HepG2 (cell line): ENCODE measurements around the gene RAC2. TPM values are rescaled to one million over a fixed set of nuclear protein-coding genes. Genes with fewer than 3 reads are reported as not detected.
A peak's percentile ranks its signal among the peaks of the same experiment; 100 is the strongest.

Source experiments
- ATAC-seq: fragments of 200-7000 bp; cut with Tn5 transposase; 3 replicates; pipeline ENCODE4 v1.9.1; 2020; ENCODE audit warnings: mild to moderate bottlenecking, moderate library complexity
- BruUV-seq: library from RNA; stranded (reverse); fragments of 400-500 nt; replicated peaks from 2 replicates; lab custom pipeline; 2021; lab: Mats Ljungman, UMichigan
- CTCF ChIA-PET: fragments of 300-600 bp; formaldehyde crosslinking; extraction: SDS; loops from one replicate; lab custom pipeline; 2021; ENCODE audit warnings: low total read pairs, inconsistent platforms, low intra/inter-chr PET ratio; lab: Yijun Ruan, JAX
- POLR2A ChIA-PET: fragments of 350-600 bp; sonication (Branson Sonifier 250); formaldehyde crosslinking; loops from one replicate; lab custom pipeline; 2020; ENCODE audit warnings: antibody characterized with exemption, inconsistent platforms; lab: Yijun Ruan, JAX
- DNase-seq: peaks from one replicate; pipeline ENCODE4 v3.0.0-alpha.2; 2015; ENCODE audit warnings: low spot score
- FAIRE-seq: peaks from 3 replicates; lab custom pipeline; 2011; peaks lifted over from hg19 to GRCh38; lab: Jason Lieb, UNC
- H2AFZ ChIP-seq: one replicate; pipeline ENCODE4 v1.6.1; 2011; ENCODE audit warnings: low read length, inconsistent platforms
- H3K27ac ChIP-seq: fragments of 300-600 bp; 3 replicates; pipeline ENCODE4 v1.8.0; 2011; ENCODE audit warnings: mixed run types, mild to moderate bottlenecking, mixed read lengths, low read length, inconsistent platforms; ENCODE audit not compliant: insufficient read depth; ENCODE audit errors: extremely low read length
- H3K27me3 ChIP-seq, 2 experiments: fragments of 200-600 bp in 1 of 2; 2 replicates in 1 of 2; 3 replicates in 1 of 2; pipeline versions ENCODE4 v1.6.0 to v1.8.0; 2011; ENCODE audit warnings: low read length in 2 of 2, mild to moderate bottlenecking in 2 of 2, moderate library complexity in 2 of 2, inconsistent platforms in 1 of 2; ENCODE audit not compliant: insufficient read depth in 2 of 2, control insufficient read depth in 1 of 2
- H3K36me3 ChIP-seq, 2 experiments: fragments of 200-600 bp in 1 of 2; replicated peaks in 1 of 2; 2 replicates in 1 of 2; 3 replicates in 1 of 2; pipeline versions ENCODE4 v1.5.1 to v1.8.0; 2011; ENCODE audit warnings: low read length in 2 of 2, inconsistent platforms in 1 of 2; ENCODE audit not compliant: insufficient read depth in 2 of 2, control insufficient read depth in 1 of 2
- H3K4me1 ChIP-seq: 2 replicates; pipeline ENCODE4 v1.5.1; 2012; ENCODE audit warnings: low read length, inconsistent platforms; ENCODE audit not compliant: insufficient read depth
- H3K4me2 ChIP-seq: 2 replicates; pipeline ENCODE4 v1.6.0; 2011; ENCODE audit warnings: low read depth, low read length, inconsistent platforms
- H3K4me3 ChIP-seq, 3 experiments: fragments of 200-600 bp in 1 of 3; sonication (generic), shearing (Covaris generic) in 1 of 3; replicated peaks in 1 of 3; 2 replicates each; pipeline ENCODE4 v1.5.1; 2011 to 2016; ENCODE audit warnings: low read length in 3 of 3, inconsistent platforms in 2 of 3, low read depth in 2 of 3, mild to moderate bottlenecking in 2 of 3, control low read depth in 1 of 3, mixed read lengths in 1 of 3; ENCODE audit not compliant: insufficient read depth in 1 of 3
- H3K79me2 ChIP-seq: one replicate; pipeline ENCODE4 v1.6.1; 2011; ENCODE audit warnings: low read length, inconsistent platforms; ENCODE audit not compliant: insufficient read depth
- H3K9ac ChIP-seq: 2 replicates; pipeline ENCODE4 v1.6.0; 2011; ENCODE audit warnings: mild to moderate bottlenecking, low read depth, low read length, inconsistent platforms; ENCODE audit not compliant: insufficient read depth
- H3K9me3 ChIP-seq: 2 replicates; pipeline ENCODE4 v1.5.1; 2012; ENCODE audit warnings: mild to moderate bottlenecking, low read length
- H4K20me1 ChIP-seq: 2 replicates; pipeline ENCODE4 v1.6.0; 2011; ENCODE audit warnings: inconsistent platforms, mild to moderate bottlenecking, low read length, moderate library complexity; ENCODE audit not compliant: insufficient read depth
- HNF4A ChIP-seq: sonication (generic); formaldehyde crosslinking; IDR thresholded peaks from 2 replicates; pipeline ENCODE4 v1.4.0; 2020; ENCODE audit warnings: missing genetic modification reagents
- HNRNPL ChIP-seq: fragments of 200-400 bp; formaldehyde crosslinking; IDR thresholded peaks from 2 replicates; pipeline ENCODE4 v1.6.1; 2017; ENCODE audit warnings: mild to moderate bottlenecking, low read depth, low read length
- JUN ChIP-seq: sonication (generic); formaldehyde crosslinking; IDR thresholded peaks from 2 replicates; pipeline ENCODE4 v1.4.0; 2020; ENCODE audit warnings: mild to moderate bottlenecking, missing genetic modification reagents
- NFIB ChIP-seq: sonication (generic); formaldehyde crosslinking; IDR thresholded peaks from 2 replicates; pipeline ENCODE4 v1.9.0; 2021; ENCODE audit warnings: missing genetic modification reagents, mild to moderate bottlenecking, borderline replicate concordance
- RFXAP ChIP-seq: sonication (generic); formaldehyde crosslinking; IDR thresholded peaks from 2 replicates; pipeline ENCODE4 v1.4.0; 2020; ENCODE audit warnings: missing genetic modification reagents, borderline replicate concordance
- SMAD1 ChIP-seq: sonication (generic); formaldehyde crosslinking; IDR thresholded peaks from 2 replicates; pipeline ENCODE4 v1.4.0; 2020; ENCODE audit warnings: missing genetic modification reagents, low read depth, mild to moderate bottlenecking, borderline replicate concordance
- ZNF552 ChIP-seq: sonication (generic); formaldehyde crosslinking; IDR thresholded peaks from 2 replicates; pipeline ENCODE4 v1.9.0; 2022; ENCODE audit warnings: missing genetic modification reagents, mild to moderate bottlenecking, borderline replicate concordance
- WGBS: methylation state at CpG from one replicate; pipeline ENCODE4 v1.1.6; 2017; ENCODE audit warnings: low lambda C conversion rate; 5-methylcytosine and 5-hydroxymethylcytosine counted together
- in situ Hi-C: cut with HindIII; loops from 2 replicates; pipeline ENCODE4 v1.10.0; 2017; ENCODE audit warnings: low pct_unique_long_range_greater_than_20kb; ENCODE audit not compliant: extremely low pct_ligation_motif_present
- intact Hi-C: fragments of 100-400 bp; cut with micrococcal nuclease; formaldehyde crosslinking; loops from one replicate; pipeline ENCODE4 v1.10.0; 2022; ENCODE audit not compliant: unreplicated experiment
- polyA plus RNA-seq, 8 experiments: library from polyadenylated mRNA; depleted of rRNA in 3 of 8; stranded (reverse) in 7 of 8; unstranded in 1 of 8; fragments of >200 nt; fragmentation: Illumina TruSeq in 4 of 8; extraction: Trizol in 4 of 8; gene quantifications; 2 replicates each; pipeline versions ENCODE4 v1.2.1 to v1.2.3, GENCODE V29; 2011 to 2016; ENCODE audit warnings: low read depth in 4 of 8, missing spikeins in 1 of 8, mixed read lengths in 1 of 8; ENCODE audit not compliant: insufficient read depth in 1 of 8
- total RNA-seq, 5 experiments: library from RNA; depleted of rRNA; stranded (reverse); fragments of >200 nt; fragmentation: Illumina TruSeq; extraction: Trizol; gene quantifications; 2 replicates each; pipeline ENCODE4 v1.2.3, GENCODE V29; 2016; ENCODE audit warnings: low read depth in 1 of 5
- TF ChIP-seq, protein P1 (sequence below): sonication (generic); formaldehyde crosslinking; IDR thresholded peaks from 2 replicates; pipeline ENCODE4 v1.4.0; 2020; ENCODE audit warnings: missing genetic modification reagents
- TF ChIP-seq, protein P2 (sequence below): sonication (generic); formaldehyde crosslinking; IDR thresholded peaks from 2 replicates; pipeline ENCODE4 v1.4.0; 2020; ENCODE audit warnings: missing genetic modification reagents, mild to moderate bottlenecking, borderline replicate concordance

RAC2 gene
- total and polyA plus RNA-seq, 2 of the 13 experiments (the other 11 are each of a cell fraction or from before 2014, with no cell fraction given), result 0.73 TPM; not detected in 1

DNA sequence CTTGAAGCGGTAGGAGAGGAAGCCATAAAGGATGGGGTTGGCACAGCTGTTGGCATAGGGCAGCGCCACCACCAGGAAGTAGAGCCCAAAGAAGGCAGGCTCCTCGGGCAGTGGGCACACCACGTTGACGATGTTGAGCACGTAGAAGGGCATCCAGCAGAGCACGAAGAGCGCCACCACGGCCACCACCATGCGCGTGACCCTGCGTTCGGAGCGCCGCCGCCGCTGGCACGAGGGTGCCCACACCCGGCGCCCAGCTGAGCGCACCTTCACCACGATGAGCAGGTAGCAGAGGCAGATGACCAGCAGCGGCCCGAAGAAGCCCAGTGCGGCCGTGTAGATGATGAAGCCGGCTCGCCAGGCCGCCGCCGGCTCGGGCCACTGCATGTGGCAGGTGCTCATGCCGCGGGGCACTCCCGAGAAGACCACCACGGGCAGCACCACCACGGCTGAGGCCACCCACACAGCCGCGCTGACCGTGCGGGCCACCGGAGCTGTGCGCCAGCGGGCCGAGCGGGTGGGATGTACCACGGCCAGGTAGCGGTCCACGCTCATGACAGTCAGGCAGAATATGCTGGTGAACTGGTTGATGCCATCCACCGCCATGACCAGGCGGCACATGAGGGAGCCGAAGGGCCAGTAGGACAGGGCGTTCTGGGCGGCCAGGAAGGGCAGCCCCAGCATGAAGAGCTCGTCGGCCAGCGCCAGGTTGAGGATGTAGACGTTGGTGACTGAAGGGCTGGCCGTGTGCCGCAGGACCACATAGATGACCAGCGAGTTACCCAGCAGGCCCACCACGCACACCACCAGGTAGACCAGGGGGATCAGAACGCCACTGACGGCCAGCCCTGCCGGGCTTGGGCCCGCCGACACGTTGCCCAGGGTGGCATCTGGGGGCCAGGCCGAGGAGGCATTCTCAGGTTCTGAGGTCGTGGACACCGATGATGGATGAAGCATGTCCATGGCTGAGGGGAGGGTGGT lies 36.9 kb downstream of the RAC2 start:
- DNase-seq (no peak), ATAC-seq (no peak), FAIRE-seq (no peak)
- H4K20me1 ChIP-seq, result no peaks in the 10 kb centered on the region
- H3K27me3 ChIP-seq, result peaks cover 0 to 12% of the 10 kb centered on the region in 2 experiments; a peak in 3 of 5 replicates
- H3K27ac ChIP-seq, result no peak overlapping the region
- CTCF ChIA-PET, result no interaction called here
- intact Hi-C loops (no loop called here), in situ Hi-C loops (no loop called here)
- POLR2A ChIA-PET, result no interaction called here
- H3K4me3 ChIP-seq, result no peak overlapping the region
- whole genome bisulfite sequencing, result 82% methylated on average over 17 of the region's 71 CpGs
- H3K9ac ChIP-seq, result no peak overlapping the region
- no peak overlapping the region for H3K4me2 ChIP-seq
- no peaks in the 10 kb centered on the region for H3K36me3 ChIP-seq
- TF ChIP-seq SMAD1 (CRISPR knock-in tag), result no peak
- TF ChIP-seq, protein P1, sequence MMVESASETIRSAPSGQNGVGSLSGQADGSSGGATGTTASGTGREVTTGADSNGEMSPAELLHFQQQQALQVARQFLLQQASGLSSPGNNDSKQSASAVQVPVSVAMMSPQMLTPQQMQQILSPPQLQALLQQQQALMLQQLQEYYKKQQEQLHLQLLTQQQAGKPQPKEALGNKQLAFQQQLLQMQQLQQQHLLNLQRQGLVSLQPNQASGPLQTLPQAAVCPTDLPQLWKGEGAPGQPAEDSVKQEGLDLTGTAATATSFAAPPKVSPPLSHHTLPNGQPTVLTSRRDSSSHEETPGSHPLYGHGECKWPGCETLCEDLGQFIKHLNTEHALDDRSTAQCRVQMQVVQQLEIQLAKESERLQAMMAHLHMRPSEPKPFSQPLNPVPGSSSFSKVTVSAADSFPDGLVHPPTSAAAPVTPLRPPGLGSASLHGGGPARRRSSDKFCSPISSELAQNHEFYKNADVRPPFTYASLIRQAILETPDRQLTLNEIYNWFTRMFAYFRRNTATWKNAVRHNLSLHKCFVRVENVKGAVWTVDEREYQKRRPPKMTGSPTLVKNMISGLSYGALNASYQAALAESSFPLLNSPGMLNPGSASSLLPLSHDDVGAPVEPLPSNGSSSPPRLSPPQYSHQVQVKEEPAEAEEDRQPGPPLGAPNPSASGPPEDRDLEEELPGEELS (CRISPR knock-in tag), result no peak
- TF ChIP-seq HNF4A, result no peak
- no peak for TF ChIP-seq ZNF552 (CRISPR knock-in tag)
- TF ChIP-seq HNRNPL, result peak; percentile 53; the same call in 1 of the 2 replicates
- no peak for TF ChIP-seq RFXAP (CRISPR knock-in tag)
- TF ChIP-seq JUN (CRISPR knock-in tag), result no peak
- TF ChIP-seq, protein P2, sequence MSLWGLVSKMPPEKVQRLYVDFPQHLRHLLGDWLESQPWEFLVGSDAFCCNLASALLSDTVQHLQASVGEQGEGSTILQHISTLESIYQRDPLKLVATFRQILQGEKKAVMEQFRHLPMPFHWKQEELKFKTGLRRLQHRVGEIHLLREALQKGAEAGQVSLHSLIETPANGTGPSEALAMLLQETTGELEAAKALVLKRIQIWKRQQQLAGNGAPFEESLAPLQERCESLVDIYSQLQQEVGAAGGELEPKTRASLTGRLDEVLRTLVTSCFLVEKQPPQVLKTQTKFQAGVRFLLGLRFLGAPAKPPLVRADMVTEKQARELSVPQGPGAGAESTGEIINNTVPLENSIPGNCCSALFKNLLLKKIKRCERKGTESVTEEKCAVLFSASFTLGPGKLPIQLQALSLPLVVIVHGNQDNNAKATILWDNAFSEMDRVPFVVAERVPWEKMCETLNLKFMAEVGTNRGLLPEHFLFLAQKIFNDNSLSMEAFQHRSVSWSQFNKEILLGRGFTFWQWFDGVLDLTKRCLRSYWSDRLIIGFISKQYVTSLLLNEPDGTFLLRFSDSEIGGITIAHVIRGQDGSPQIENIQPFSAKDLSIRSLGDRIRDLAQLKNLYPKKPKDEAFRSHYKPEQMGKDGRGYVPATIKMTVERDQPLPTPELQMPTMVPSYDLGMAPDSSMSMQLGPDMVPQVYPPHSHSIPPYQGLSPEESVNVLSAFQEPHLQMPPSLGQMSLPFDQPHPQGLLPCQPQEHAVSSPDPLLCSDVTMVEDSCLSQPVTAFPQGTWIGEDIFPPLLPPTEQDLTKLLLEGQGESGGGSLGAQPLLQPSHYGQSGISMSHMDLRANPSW (CRISPR knock-in tag), result no peak
- TF ChIP-seq NFIB (CRISPR knock-in tag), result no peak
- peaks cover 16% of the 10 kb centered on the region for H3K4me1 ChIP-seq
- H3K79me2 ChIP-seq, result no peaks in the 10 kb centered on the region
- BruUV-seq, result no TSS peak
- no peaks in the 10 kb centered on the region for H3K9me3 ChIP-seq
- no peak overlapping the region for H2AFZ ChIP-seq
